H1 (cell line): ENCODE data around the gene PTGDR2. TPM values are rescaled to one million over a fixed set of nuclear protein-coding genes. Genes with fewer than 3 reads are reported as not detected.

Experiments used
- CTCF ChIA-PET: fragments of 300-600 bp; sonication (Branson Sonifier 250); formaldehyde crosslinking; loops from one replicate; lab custom pipeline; 2021; ENCODE audit not compliant: partially characterized antibody; lab: Charles Lee
- POLR2A ChIA-PET: fragments of 300-600 bp; sonication (Branson Sonifier 250); formaldehyde crosslinking; loops from one replicate; lab custom pipeline; 2021; ENCODE audit warnings: inconsistent platforms; ENCODE audit not compliant: partially characterized antibody; lab: Charles Lee
- DNase-seq, 2 experiments: peaks; one replicate each; pipeline versions ENCODE4 v3.0.0 to v3.0.0-alpha.2; 2010 to 2022; ENCODE audit warnings: low spot score in 2 of 2, low read depth in 1 of 2, mixed read lengths in 1 of 2
- FAIRE-seq: peaks from 2 replicates; lab custom pipeline; 2011; peaks lifted over from hg19 to GRCh38; lab: Jason Lieb, UNC
- H2AFZ ChIP-seq: 2 replicates; pipeline ENCODE4 v1.8.1; 2012; ENCODE audit warnings: low read length, inconsistent platforms
- H2AK5ac ChIP-seq: 2 replicates; pipeline ENCODE4 v1.6.1; 2013; ENCODE audit warnings: low read depth, low read length
- H2BK120ac ChIP-seq: replicated peaks from 2 replicates; pipeline ENCODE3; 2013; ENCODE audit warnings: low read depth, low read length, inconsistent platforms
- H2BK12ac ChIP-seq: 2 replicates; pipeline ENCODE4 v1.6.1; 2013; ENCODE audit warnings: low read depth, low read length
- H2BK15ac ChIP-seq: 2 replicates; pipeline ENCODE4 v1.6.1; 2013; ENCODE audit warnings: low read length
- H2BK20ac ChIP-seq: 2 replicates; pipeline ENCODE4 v1.6.1; 2013; ENCODE audit warnings: low read length
- H2BK5ac ChIP-seq: 2 replicates; pipeline ENCODE4 v1.6.1; 2013; ENCODE audit warnings: low read depth, low read length
- H3K14ac ChIP-seq: 2 replicates; pipeline ENCODE4 v1.6.1; 2013; ENCODE audit warnings: inconsistent platforms; ENCODE audit not compliant: insufficient read length
- H3K18ac ChIP-seq: 2 replicates; pipeline ENCODE4 v1.6.1; 2013; ENCODE audit warnings: low read length; ENCODE audit errors: extremely low read depth
- H3K23ac ChIP-seq: 2 replicates; pipeline ENCODE4 v1.6.1; 2013; ENCODE audit warnings: inconsistent platforms; ENCODE audit not compliant: insufficient read length
- H3K23me2 ChIP-seq: 2 replicates; pipeline ENCODE4 v1.6.1; 2013; ENCODE audit warnings: low read depth, low read length
- H3K27ac ChIP-seq: 2 replicates; pipeline ENCODE4 v1.6.1; 2011; ENCODE audit warnings: low read depth, low read length, inconsistent platforms
- H3K27me3 ChIP-seq, 4 experiments: replicated peaks in 1 of 4; 1 replicate in 1 of 4; 2 replicates in 3 of 4; pipeline versions ENCODE4 v1.6.1 to v1.8.1; 2011 to 2013; ENCODE audit warnings: low read length in 3 of 4, mild to moderate bottlenecking in 3 of 4, inconsistent platforms in 2 of 4, mixed read lengths in 2 of 4, moderate library complexity in 1 of 4; ENCODE audit not compliant: control insufficient read depth in 3 of 4, insufficient read depth in 3 of 4; ENCODE audit errors: extremely low read depth in 1 of 4
- H3K36me3 ChIP-seq, 4 experiments: 2 replicates each; pipeline versions ENCODE4 v1.6.1 to v1.8.1; 2011 to 2013; ENCODE audit warnings: mild to moderate bottlenecking in 4 of 4, low read length in 3 of 4, moderate library complexity in 2 of 4, control low read depth in 1 of 4, inconsistent platforms in 1 of 4; ENCODE audit not compliant: insufficient read depth in 4 of 4, control insufficient read depth in 2 of 4
- H3K4ac ChIP-seq: replicated peaks from 2 replicates; pipeline ENCODE3; 2013; ENCODE audit warnings: low read length, low read depth, mixed read lengths, inconsistent platforms; ENCODE audit not compliant: insufficient read length
- H3K4me1 ChIP-seq, 4 experiments: replicated peaks in 1 of 4; 1 replicate in 1 of 4; 2 replicates in 3 of 4; pipeline versions ENCODE4 v1.6.1 to v1.8.1; 2011 to 2013; ENCODE audit warnings: low read length in 3 of 4, inconsistent platforms in 2 of 4, mixed read lengths in 1 of 4; ENCODE audit not compliant: insufficient read depth in 4 of 4, control insufficient read depth in 3 of 4
- H3K4me2 ChIP-seq, 2 experiments: 2 replicates each; pipeline versions ENCODE4 v1.6.1 to v1.8.1; 2011 to 2013; ENCODE audit warnings: low read depth in 2 of 2, low read length in 2 of 2, control low read depth in 1 of 2, inconsistent platforms in 1 of 2, mild to moderate bottlenecking in 1 of 2; ENCODE audit not compliant: insufficient read depth in 1 of 2
- H3K4me3 ChIP-seq, 4 experiments: fragments of 200-600, 300-600 bp in 1 of 4; sonication (generic), shearing (Covaris generic), sonication (Bioruptor Twin) in 1 of 4; 2 replicates each; pipeline versions ENCODE4 v1.5.1 to v1.8.1; 2011 to 2016; ENCODE audit warnings: low read length in 4 of 4, low read depth in 3 of 4, control low read depth in 2 of 4, inconsistent platforms in 2 of 4, mild to moderate bottlenecking in 2 of 4, mixed read lengths in 1 of 4, moderate library complexity in 1 of 4; ENCODE audit not compliant: insufficient read depth in 2 of 4; ENCODE audit errors: extremely low read depth in 1 of 4
- H3K56ac ChIP-seq: replicated peaks from 2 replicates; pipeline ENCODE3; 2013; ENCODE audit warnings: low read depth, mild to moderate bottlenecking, mixed read lengths, low read length, inconsistent platforms; ENCODE audit not compliant: insufficient read length
- H3K79me1 ChIP-seq: 2 replicates; pipeline ENCODE4 v1.6.1; 2013; ENCODE audit warnings: low read depth, low read length, control low read depth
- H3K79me2 ChIP-seq, 2 experiments: 2 replicates each; pipeline versions ENCODE4 v1.6.1 to v1.8.1; 2012 to 2013; ENCODE audit warnings: low read length in 2 of 2, mild to moderate bottlenecking in 2 of 2, inconsistent platforms in 1 of 2; ENCODE audit not compliant: insufficient read depth in 2 of 2, control insufficient read depth in 1 of 2
- H3K9ac ChIP-seq, 4 experiments: replicated peaks in 1 of 4; 1 replicate in 1 of 4; 2 replicates in 3 of 4; pipeline versions ENCODE4 v1.6.1 to v1.8.1; 2011 to 2013; ENCODE audit warnings: low read depth in 3 of 4, low read length in 3 of 4, control low read depth in 2 of 4, mild to moderate bottlenecking in 2 of 4, moderate library complexity in 2 of 4, inconsistent platforms in 1 of 4; ENCODE audit errors: extremely low read depth in 1 of 4
- H3K9me3 ChIP-seq, 2 experiments: 2 replicates each; pipeline versions ENCODE4 v1.6.1 to v1.8.1; 2012 to 2013; ENCODE audit warnings: mild to moderate bottlenecking in 2 of 2, moderate library complexity in 2 of 2, control low read depth in 1 of 2, inconsistent platforms in 1 of 2, low read depth in 1 of 2, low read length in 1 of 2, mixed read lengths in 1 of 2; ENCODE audit not compliant: insufficient read depth in 2 of 2
- H4K20me1 ChIP-seq, 2 experiments: replicated peaks in 1 of 2; 2 replicates each; pipeline versions ENCODE3 to v1.8.1; 2011 to 2013; ENCODE audit warnings: inconsistent platforms in 2 of 2, low read length in 2 of 2, mild to moderate bottlenecking in 1 of 2; ENCODE audit not compliant: insufficient read depth in 2 of 2, control insufficient read depth in 1 of 2
- H4K5ac ChIP-seq: 2 replicates; pipeline ENCODE4 v1.6.1; 2013; ENCODE audit warnings: low read length, low read depth, mixed read lengths, inconsistent platforms; ENCODE audit not compliant: insufficient read length
- H4K8ac ChIP-seq: 2 replicates; pipeline ENCODE4 v1.8.0; 2013; ENCODE audit warnings: mild to moderate bottlenecking, moderate library complexity, low read length, inconsistent platforms; ENCODE audit not compliant: insufficient read depth; ENCODE audit errors: extremely low read depth
- H4K91ac ChIP-seq: replicated peaks from 2 replicates; pipeline ENCODE3; 2013; ENCODE audit warnings: low read length, mixed read lengths, inconsistent platforms; ENCODE audit not compliant: insufficient read length
- BACH1 ChIP-seq: IDR thresholded peaks from 2 replicates; pipeline ENCODE4 v1.6.1; 2012; ENCODE audit warnings: low read length, improper control_type of control experiment
- BCL11A ChIP-seq, 2 experiments: IDR thresholded peaks; one replicate each; pipeline ENCODE4 v1.6.1; 2011; ENCODE audit warnings: low read depth in 2 of 2, low read length in 2 of 2, mild to moderate bottlenecking in 2 of 2
- CHD1 ChIP-seq: IDR thresholded peaks from 2 replicates; pipeline ENCODE4 v1.6.1; 2012; ENCODE audit warnings: low read depth, low read length, improper control_type of control experiment
- FOSL1 ChIP-seq: IDR thresholded peaks from 2 replicates; pipeline ENCODE4 v1.6.1; 2011; ENCODE audit warnings: mild to moderate bottlenecking, low read depth, low read length, moderate library complexity; ENCODE audit not compliant: insufficient read depth
- KDM1A ChIP-seq: fragments of 200-600, 300-600 bp; sonication (generic); IDR thresholded peaks from 2 replicates; pipeline ENCODE4 v1.7.1; 2016; ENCODE audit warnings: mild to moderate bottlenecking, low read length, borderline replicate concordance
- RFX5 ChIP-seq: IDR thresholded peaks from 2 replicates; pipeline ENCODE4 v1.6.1; 2011; ENCODE audit warnings: low read depth, low read length, improper control_type of control experiment, borderline replicate concordance
- RNF2 ChIP-seq: fragments of 200-900, 300-1000 bp; sonication (generic); IDR thresholded peaks from 2 replicates; pipeline ENCODE4 v1.7.1; 2016; ENCODE audit warnings: borderline replicate concordance, low read depth, mild to moderate bottlenecking, antibody characterized with exemption, low read length; ENCODE audit not compliant: poor library complexity, severe bottlenecking; ENCODE audit errors: missing control alignments
- SAP30 ChIP-seq: fragments of 300-600 bp; sonication (generic); IDR thresholded peaks from 2 replicates; pipeline ENCODE4 v1.7.1; 2012; ENCODE audit warnings: low read length, moderate library complexity, mild to moderate bottlenecking, inconsistent platforms; ENCODE audit not compliant: insufficient read depth, insufficient replicate concordance
- SIX5 ChIP-seq: IDR thresholded peaks from 2 replicates; pipeline ENCODE4 v1.6.1; 2011; ENCODE audit warnings: mild to moderate bottlenecking, low read depth, low read length
- TAF1 ChIP-seq: IDR thresholded peaks from 2 replicates; pipeline ENCODE4 v1.6.1; 2011; ENCODE audit warnings: mild to moderate bottlenecking, low read depth, low read length
- USF2 ChIP-seq: IDR thresholded peaks from 2 replicates; pipeline ENCODE4 v1.6.1; 2011; ENCODE audit warnings: low read length, improper control_type of control experiment
- WGBS, 2 experiments: shearing (Covaris generic) in 1 of 2; methylation state at CpG; one replicate each; pipeline versions ENCODE4 v1.1.6 to v1.1.7; 2013 to 2015; ENCODE audit warnings: low lambda C conversion rate in 2 of 2, mixed read lengths in 2 of 2, inconsistent platforms in 1 of 2, low coverage in 1 of 2, missing lambda C conversion rate in 1 of 2; ENCODE audit not compliant: insufficient replicate concordance in 2 of 2, insufficient coverage in 1 of 2, insufficient read length in 1 of 2; ENCODE audit errors: extremely low coverage in 1 of 2, missing lambda C conversion rate in 1 of 2; 5-methylcytosine and 5-hydroxymethylcytosine counted together
- polyA plus RNA-seq, 7 experiments: library from polyadenylated mRNA; depleted of rRNA in 3 of 7; stranded (reverse) in 5 of 7; unstranded in 2 of 7; fragments of >200 nt in 5 of 7; fragments of 200-250 nt in 2 of 7; gene quantifications; 1 replicate in 5 of 7; 2 replicates in 1 of 7; 4 replicates in 1 of 7; pipeline versions ENCODE4 v1.2.1 to v1.2.3, GENCODE V29; 2011 to 2013; ENCODE audit warnings: missing spikeins in 2 of 7, mixed read lengths in 2 of 7
- total RNA-seq: library from RNA; stranded (reverse); fragmentation: NEBNext Ultra II Directional; extraction: Animal tissue kit (Norgen Biotek cat#: 25700); gene quantifications from 2 replicates; pipeline ENCODE4 v1.2.1, GENCODE V29; 2021

The PTGDR2 gene
- total and polyA plus RNA-seq, 2 of the 8 experiments (the other 6 are each of a cell fraction or from before 2014, with no cell fraction given): 0.20 TPM; not detected in 1

GRCh38 chr11:60809249-60809648, 46.5 kb downstream of the PTGDR2 start:
- no peak for DNase-seq
- Histone ChIP-seq H3K18ac (no peak overlapping the region), H3K23ac (no peak overlapping the region), H2BK120ac (no peak overlapping the region), H3K14ac (no peak overlapping the region), H3K4ac (no peak overlapping the region), H3K4me1 (no peaks in the 10 kb centered on the region; a peak in 1 of 7 replicates), H2BK15ac (no peak overlapping the region), H2BK12ac (no peak overlapping the region), H4K5ac (no peak overlapping the region), H3K9ac (no peak overlapping the region), H2AFZ (no peak overlapping the region), H4K20me1 (no peaks in the 10 kb centered on the region), H2AK5ac (no peak overlapping the region), H3K56ac (no peak overlapping the region), H4K91ac (no peak overlapping the region), H3K27ac (no peak overlapping the region), H3K79me2 (no peaks in the 10 kb centered on the region), H4K8ac (no peak overlapping the region), H3K27me3 (no peaks in the 10 kb centered on the region; a peak in 1 of 7 replicates), H3K4me3 (no peak overlapping the region), H2BK20ac (no peak overlapping the region), H3K23me2 (no peaks in the 10 kb centered on the region; the same call in 1 of the 2 replicates), H2BK5ac (no peak overlapping the region), H3K9me3 (no peaks in the 10 kb centered on the region)
- POLR2A ChIA-PET: interaction anchor here (0.5 kb wide), 1 partner anchor 47 kb away, joined by 3 read pairs; no protein-coding TSS in a partner anchor
- 82% methylated on average over 3 of the region's 3 CpGs; no CpG with 5 or more reads in 1 of the 2 experiments for WGBS, 2 experiments
- TF ChIP-seq SAP30: no peak
- TF ChIP-seq CHD1: no peak
- TF ChIP-seq SIX5: no peak
- TF ChIP-seq RFX5: no peak
- no peak for TF ChIP-seq BACH1
- TF ChIP-seq BCL11A (IDR thresholded peaks at IDR 0.05; ENCODE audit: low read depth in 2 of 2, low read length in 2 of 2): no peak
- no peak for TF ChIP-seq KDM1A
- no peak for TF ChIP-seq FOSL1
- no peak for TF ChIP-seq TAF1
- no peak for TF ChIP-seq RNF2
- TF ChIP-seq USF2: no peak
- TF ChIP-seq, all 59 proteins: peak for 0
- no peak for FAIRE-seq
- Histone ChIP-seq H3K4me2 (no peak overlapping the region), H3K79me1 (no peaks in the 10 kb centered on the region), H3K36me3 (no peaks in the 10 kb centered on the region)
- CTCF ChIA-PET: no interaction called here
